Heart right ventricle (tissue), 16 donors: Measurements from ENCODE around the gene GIPC2. TPM values are rescaled to one million over a fixed set of nuclear protein-coding genes. Genes with fewer than 3 reads are reported as not detected.

Experiments used
- ATAC-seq, 8 donors: fragments of 200-7000 bp; cut with Tn5 transposase; one replicate each; pipeline ENCODE4 v1.9.1; 2020; ENCODE audit warnings: mild to moderate bottlenecking in 8 of 8, moderate library complexity in 8 of 8, moderate number of reproducible peaks in 1 of 8
- DNase-seq, 2 donors: peaks; one replicate each; pipeline ENCODE4 v3.0.0-alpha.2; 2020
- H3K27ac ChIP-seq, 10 donors: fragments of 200-600 bp; sonication (generic) in 2 of 10; one replicate each; pipeline versions ENCODE4 v1.5.0 to v1.8.0; 2020 to 2022; ENCODE audit warnings: mild to moderate bottlenecking in 3 of 10
- H3K27me3 ChIP-seq, 7 donors: fragments of 200-600 bp; one replicate each; pipeline ENCODE4 v1.8.0; 2021 to 2022; ENCODE audit warnings: mild to moderate bottlenecking in 2 of 7
- H3K36me3 ChIP-seq, 9 donors: fragments of 200-600 bp; sonication (generic) in 1 of 9; one replicate each; pipeline versions ENCODE4 v1.5.0 to v1.8.0; 2020 to 2022; ENCODE audit warnings: mild to moderate bottlenecking in 2 of 9
- H3K4me1 ChIP-seq, 9 donors: fragments of 200-600 bp; sonication (generic) in 1 of 9; one replicate each; pipeline versions ENCODE4 v1.5.0 to v1.8.0; 2020 to 2022; ENCODE audit warnings: mild to moderate bottlenecking in 4 of 9
- H3K4me3 ChIP-seq, 10 donors: fragments of 200-600 bp; sonication (generic) in 2 of 10; one replicate each; pipeline versions ENCODE4 v1.5.0 to v1.8.0; 2020 to 2022; ENCODE audit warnings: mild to moderate bottlenecking in 7 of 10, moderate library complexity in 2 of 10
- H3K9me3 ChIP-seq, 11 donors: fragments of 200-600 bp in 10 of 11; sonication (generic) in 2 of 11; one replicate each; pipeline versions ENCODE4 v1.5.0 to v1.8.0; 2013 to 2022; ENCODE audit warnings: mild to moderate bottlenecking in 2 of 11, control low read depth in 1 of 11, moderate library complexity in 1 of 11
- WGBS, 2 donors: extraction: QIAGEN DNeasy Blood & Tissue Kit; methylation state at CpG; one replicate each; pipeline ENCODE4 v1.1.7; 2013; ENCODE audit warnings: inconsistent platforms in 1 of 2; 5-methylcytosine and 5-hydroxymethylcytosine counted together
- intact Hi-C, 10 donors: fragments of 100-400 bp; cut with DNase I; formaldehyde crosslinking; loops; one replicate each; pipeline versions ENCODE4 v1.11.1 to v1.14.2; 2022
- polyA plus RNA-seq, 2 donors: library from polyadenylated mRNA; stranded (reverse); fragments of 200-250 nt; gene quantifications; one replicate each; pipeline ENCODE4 v1.2.3, GENCODE V29; 2013
- total RNA-seq, 10 donors: library from RNA; stranded (reverse); fragmentation: NEBNext Ultra II Directional in 3 of 10; extraction: Animal tissue kit (Norgen Biotek cat#: 25700) in 3 of 10; gene quantifications; one replicate each; pipeline versions ENCODE4 v1.2.1 to v1.2.4, GENCODE V29; 2021 to 2023
- TF ChIP-seq, protein P1 (sequence below), 9 donors: fragments of 200-600 bp; sonication (generic) in 2 of 9; IDR thresholded peaks; one replicate each; pipeline versions ENCODE4 v1.5.0 to v1.8.0; 2021 to 2022; ENCODE audit warnings: antibody characterized with exemption in 9 of 9, mild to moderate bottlenecking in 5 of 9, moderate library complexity in 1 of 9
- donor health status: Arrhythmogenic right ventricular cardiomyopathy.
- donor health status: ischemic (EF 13 %, LVEDD 7.1; RV severe dilation, severe dysfunction).
- donor health status: healthy with polysubstance abuse.
- donor health status: DM: no; HTN: yes; CAD: no.
- donor health status: DM: no; HTN: no; CAD: no.
- donor health status: ischemic (EF 25% LVEDD 6.9; RV normal size, moderate dysfunction).
- donor health status: ischemic (EF 25% LVEDD 5.7; RV mildly dilated, moderate dysfunction).
- donor health status: healthy.
- donor health status: DM: yes; HTN: yes; CAD: no.
- donor health status: Ischemic cardiomyopathy.
- donor health status: ischemic (EF 35%, LVEDD 5.7; RV mildly dilated, moderate dysfunction).
- donor health status: nonischemic (EF 11% LVEDD 7.7; RV severe dilation, severe dysfunction).
- donor health status: DM: yes; HTN: yes; CAD: no.
- donor health status: PGD.
- donor health status: ischemic (EF 29% LVEDD 5.4; RV normal size, mild dysfunction).
- donor health status: nonischemic (EF 23%, LVEDD 6.1; RV moderate dilation, normal function).

Gene GIPC2
- total and polyA plus RNA-seq, 12 donors: 1.3 to 7.4 (median 3.2) TPM

- Histone ChIP-seq H3K9me3 (peaks cover 0 to 4% (median 0%) of the 10 kb centered on the region in 11 donors), H3K27me3 (no peaks in the 10 kb centered on the region), H3K4me1 (peaks cover 0 to 5% (median 0%) of the 10 kb centered on the region in 9 donors), H3K36me3 (no peaks in the 10 kb centered on the region), H3K27ac (no peak overlapping the region), H3K4me3 (no peak overlapping the region)
- ATAC-seq: no peak
- no peak for DNase-seq
- intact Hi-C loops: no loop called here
- TF ChIP-seq, protein P1, sequence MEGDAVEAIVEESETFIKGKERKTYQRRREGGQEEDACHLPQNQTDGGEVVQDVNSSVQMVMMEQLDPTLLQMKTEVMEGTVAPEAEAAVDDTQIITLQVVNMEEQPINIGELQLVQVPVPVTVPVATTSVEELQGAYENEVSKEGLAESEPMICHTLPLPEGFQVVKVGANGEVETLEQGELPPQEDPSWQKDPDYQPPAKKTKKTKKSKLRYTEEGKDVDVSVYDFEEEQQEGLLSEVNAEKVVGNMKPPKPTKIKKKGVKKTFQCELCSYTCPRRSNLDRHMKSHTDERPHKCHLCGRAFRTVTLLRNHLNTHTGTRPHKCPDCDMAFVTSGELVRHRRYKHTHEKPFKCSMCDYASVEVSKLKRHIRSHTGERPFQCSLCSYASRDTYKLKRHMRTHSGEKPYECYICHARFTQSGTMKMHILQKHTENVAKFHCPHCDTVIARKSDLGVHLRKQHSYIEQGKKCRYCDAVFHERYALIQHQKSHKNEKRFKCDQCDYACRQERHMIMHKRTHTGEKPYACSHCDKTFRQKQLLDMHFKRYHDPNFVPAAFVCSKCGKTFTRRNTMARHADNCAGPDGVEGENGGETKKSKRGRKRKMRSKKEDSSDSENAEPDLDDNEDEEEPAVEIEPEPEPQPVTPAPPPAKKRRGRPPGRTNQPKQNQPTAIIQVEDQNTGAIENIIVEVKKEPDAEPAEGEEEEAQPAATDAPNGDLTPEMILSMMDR (IDR thresholded peaks at IDR 0.05): no peak
Observed at GRCh38 chr1:78156805-78157521, 111.2 kb downstream of the GIPC2 start.

- no peak for ATAC-seq
- intact Hi-C loops: no loop called here
- WGBS, 2 donors: 64 to 68% methylated on average over 2 of the region's 2 CpGs
- Histone ChIP-seq H3K4me1 (no peaks in the 10 kb centered on the region), H3K27me3 (no peaks in the 10 kb centered on the region), H3K4me3 (no peak overlapping the region), H3K27ac (no peak overlapping the region), H3K9me3 (peaks cover 0 to 5% (median 0%) of the 10 kb centered on the region in 11 donors), H3K36me3 (no peaks in the 10 kb centered on the region)
- DNase-seq: no peak
- TF ChIP-seq, protein P1 (IDR thresholded peaks at IDR 0.05): no peak
Observed at GRCh38 chr1:78165816-78166215, 120.0 kb downstream of the GIPC2 start.

DNA sequence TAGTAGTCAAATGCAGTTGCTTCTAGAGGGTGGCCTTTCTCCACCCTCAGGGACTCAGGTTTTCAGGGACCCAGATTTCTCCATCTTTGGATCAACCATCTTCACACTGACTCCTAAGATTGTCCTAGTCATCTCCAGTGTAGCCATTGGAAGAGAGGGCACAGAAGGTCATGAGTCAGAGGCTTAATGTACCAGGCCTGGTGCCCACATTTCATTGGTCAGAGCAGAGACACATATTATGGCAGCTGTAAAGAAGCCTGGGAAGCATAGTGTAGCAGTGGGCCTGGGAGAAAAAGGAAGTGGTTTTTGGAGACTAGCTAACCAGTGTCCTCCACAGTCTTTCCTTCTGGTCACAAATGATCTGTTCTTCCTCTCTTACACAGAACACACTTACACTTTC lies 122.5 kb downstream of the GIPC2 start:
- intact Hi-C loops: no loop called here
- H3K9me3 ChIP-seq: peaks cover 0 to 3% (median 0%) of the 10 kb centered on the region in 11 donors

GRCh38 chr1:78170859-78171258 lies 125.1 kb downstream of the GIPC2 start:
- ATAC-seq: no peak
- TF ChIP-seq, protein P1 (IDR thresholded peaks at IDR 0.05): no peak

More for the DNA sequence above, 122.5 kb downstream of the GIPC2 start:
- ATAC-seq (no peak), DNase-seq (no peak)
- H3K4me1 ChIP-seq: no peaks in the 10 kb centered on the region
- H3K27me3 ChIP-seq: no peaks in the 10 kb centered on the region
- TF ChIP-seq, protein P1 (IDR thresholded peaks at IDR 0.05): no peak
- H3K36me3 ChIP-seq: no peaks in the 10 kb centered on the region
- H3K27ac ChIP-seq: no peak overlapping the region
- H3K4me3 ChIP-seq: no peak overlapping the region

More at GRCh38 chr1:78170859-78171258, 125.1 kb downstream of the GIPC2 start:
- 44 to 52% methylated on average over 2 of the region's 2 CpGs for WGBS, 2 donors
- Histone ChIP-seq H3K27ac (no peak overlapping the region), H3K4me3 (no peak overlapping the region), H3K27me3 (no peaks in the 10 kb centered on the region), H3K36me3 (no peaks in the 10 kb centered on the region), H3K9me3 (no peaks in the 10 kb centered on the region), H3K4me1 (no peaks in the 10 kb centered on the region)
- DNase-seq: no peak
- intact Hi-C loops: no loop called here
